K562 (cell line): ENCODE results near the gene ABCC1. TPM values are rescaled to one million over a fixed set of nuclear protein-coding genes. Genes with fewer than 3 reads are reported as not detected.
A peak's percentile ranks its signal among the peaks of the same experiment; 100 is the strongest.

Source experiments
- ATAC-seq: fragments of 200-7000 bp; cut with Tn5 transposase; 3 replicates; pipeline ENCODE4 v1.9.1; 2020; ENCODE audit warnings: moderate library complexity
- BruUV-seq: library from RNA; stranded (reverse); fragments of 400-500 nt; replicated peaks from 2 replicates; lab custom pipeline; 2021; lab: Mats Ljungman, UMichigan
- CTCF ChIA-PET: fragments of 300-600 bp; formaldehyde crosslinking; extraction: SDS; loops from one replicate; lab custom pipeline; 2021; ENCODE audit warnings: low intra/inter-chr PET ratio; lab: Yijun Ruan, JAX
- POLR2A ChIA-PET: fragments of 300-600, 350-650 bp; sonication (Branson Sonifier 250); formaldehyde crosslinking; extraction: SDS; loops from one replicate; lab custom pipeline; 2021; ENCODE audit warnings: antibody characterized with exemption, inconsistent platforms; lab: Yijun Ruan, JAX
- DNase-seq, 4 experiments: peaks; one replicate each; pipeline versions ENCODE4 v3.0.0 to v3.0.0-alpha.2; 2011 to 2018; ENCODE audit warnings: low spot score in 3 of 4, mixed read lengths in 3 of 4; ENCODE audit errors: extremely low read depth in 1 of 4
- FAIRE-seq: peaks from 2 replicates; lab custom pipeline; 2011; peaks lifted over from hg19 to GRCh38; lab: Jason Lieb, UNC
- H2AFZ ChIP-seq: 2 replicates; pipeline ENCODE4 v1.6.0; 2011; ENCODE audit warnings: low read depth, low read length, control low read depth, inconsistent platforms
- H3K27ac ChIP-seq: fragments of 200-600 bp; 3 replicates; pipeline ENCODE4 v1.8.0; 2011; ENCODE audit warnings: low read depth, mild to moderate bottlenecking, control low read depth, inconsistent platforms, low read length, moderate library complexity, mixed read lengths; ENCODE audit errors: extremely low read depth
- H3K27me3 ChIP-seq, 2 experiments: fragments of 300-600 bp in 1 of 2; 2 replicates in 1 of 2; 3 replicates in 1 of 2; pipeline versions ENCODE4 v1.6.0 to v1.8.0; 2011; ENCODE audit warnings: inconsistent platforms in 2 of 2, low read length in 2 of 2, mild to moderate bottlenecking in 1 of 2, mixed read lengths in 1 of 2, moderate library complexity in 1 of 2; ENCODE audit not compliant: control insufficient read depth in 2 of 2, insufficient read depth in 2 of 2
- H3K36me3 ChIP-seq: fragments of 300-600 bp; 3 replicates; pipeline ENCODE4 v1.8.0; 2011; ENCODE audit warnings: mild to moderate bottlenecking, low read length, inconsistent platforms; ENCODE audit not compliant: control insufficient read depth, insufficient read depth
- H3K4me1 ChIP-seq, 2 experiments: fragments of 200-600 bp in 1 of 2; replicated peaks in 1 of 2; 2 replicates in 1 of 2; 3 replicates in 1 of 2; pipeline versions ENCODE4 v1.5.1 to v1.8.0; 2011; ENCODE audit warnings: inconsistent platforms in 2 of 2, low read length in 2 of 2, mild to moderate bottlenecking in 1 of 2, mixed read lengths in 1 of 2, moderate library complexity in 1 of 2; ENCODE audit not compliant: control insufficient read depth in 2 of 2, insufficient read depth in 2 of 2
- H3K4me2 ChIP-seq: 2 replicates; pipeline ENCODE4 v1.6.1; 2011; ENCODE audit warnings: low read length, control low read depth, inconsistent platforms, mixed read lengths; ENCODE audit not compliant: insufficient read depth
- H3K4me3 ChIP-seq: fragments of 200-600 bp; sonication (generic), shearing (Covaris generic); 2 replicates; pipeline ENCODE4 v1.5.1; 2016; ENCODE audit warnings: control low read depth, inconsistent platforms
- H3K79me2 ChIP-seq: fragments of 200-600 bp; 3 replicates; pipeline ENCODE4 v1.8.0; 2011; ENCODE audit warnings: low read length, inconsistent platforms; ENCODE audit not compliant: control insufficient read depth, insufficient read depth
- H3K9ac ChIP-seq, 2 experiments: 2 replicates each; pipeline versions ENCODE4 v1.6.0 to v1.6.1; 2011; ENCODE audit warnings: low read depth in 2 of 2, low read length in 2 of 2, control low read depth in 1 of 2, inconsistent platforms in 1 of 2, mild to moderate bottlenecking in 1 of 2, mixed read lengths in 1 of 2; ENCODE audit not compliant: insufficient read depth in 1 of 2
- H3K9me1 ChIP-seq: one replicate; pipeline ENCODE4 v1.6.0; 2011; ENCODE audit warnings: inconsistent platforms, mild to moderate bottlenecking, low read length, moderate library complexity; ENCODE audit not compliant: control insufficient read depth, insufficient read depth
- H3K9me3 ChIP-seq: replicated peaks from 2 replicates; pipeline ENCODE4 v1.5.1; 2011; ENCODE audit warnings: low read depth, low read length, inconsistent platforms; ENCODE audit not compliant: control insufficient read depth, insufficient read depth
- H4K20me1 ChIP-seq: replicated peaks from 2 replicates; pipeline ENCODE4 v1.6.1; 2011; ENCODE audit warnings: low read length, inconsistent platforms, mixed read lengths; ENCODE audit not compliant: control insufficient read depth, insufficient read depth
- BDP1 ChIP-seq: IDR thresholded peaks from 3 replicates; pipeline ENCODE4 v1.6.1; 2011; ENCODE audit not compliant: insufficient read length, insufficient read depth
- RAD51 ChIP-seq: fragments of 450-650 bp; IDR thresholded peaks from 2 replicates; pipeline ENCODE4 v1.7.1; 2016; ENCODE audit warnings: low read depth, mild to moderate bottlenecking, borderline replicate concordance
- TCF3 ChIP-seq: sonication (generic); formaldehyde crosslinking; IDR thresholded peaks from 2 replicates; pipeline ENCODE4 v1.4.0; 2020; ENCODE audit warnings: mild to moderate bottlenecking, missing genetic modification reagents
- WGBS: fragments of 100-300 bp; shearing (Covaris generic); methylation state at CpG from one replicate; pipeline ENCODE4 v1.1.6; 2016; ENCODE audit warnings: low coverage, mixed read lengths; ENCODE audit not compliant: insufficient coverage; ENCODE audit errors: missing lambda C conversion rate; 5-methylcytosine and 5-hydroxymethylcytosine counted together
- in situ Hi-C: fragments of 300-500 bp; cut with MboI; formaldehyde crosslinking; loops from 4 replicates; pipeline ENCODE4 v1.15.0; 2018; ENCODE audit warnings: inconsistent platforms, mixed read lengths
- intact Hi-C: fragments of 100-400 bp; cut with micrococcal nuclease; formaldehyde crosslinking; loops from 2 replicates; pipeline ENCODE4 v1.14.2; 2022
- polyA plus RNA-seq, 8 experiments: library from polyadenylated mRNA; depleted of rRNA in 4 of 8; stranded (reverse) in 5 of 8; unstranded in 3 of 8; fragments of >200 nt; fragmentation: Nextera tagmentation in 2 of 8; fragmentation: Illumina TruSeq in 1 of 8; extraction: Ambion mirVana in 2 of 8; extraction: Trizol in 1 of 8; gene quantifications; 2 replicates each; pipeline versions ENCODE4 v1.2.1 to v1.2.3, GENCODE V29; 2011 to 2014; ENCODE audit warnings: inconsistent platforms in 1 of 8, missing spikeins in 1 of 8
- total RNA-seq, 7 experiments: library from RNA; depleted of rRNA in 6 of 7; stranded (reverse); fragments of >200 nt in 6 of 7; fragmentation: Illumina TruSeq in 2 of 7; extraction: Trizol in 2 of 7; gene quantifications; 2 replicates each; pipeline versions ENCODE4 v1.2.1 to v1.2.3, GENCODE V29; 2011 to 2021; ENCODE audit warnings: low replicate concordance in 1 of 7
- TF ChIP-seq, protein P1 (sequence below): fragments of 450-650 bp; IDR thresholded peaks from 2 replicates; pipeline ENCODE4 v1.6.1; 2016
- TF ChIP-seq, protein P2 (sequence below): sonication (generic); formaldehyde crosslinking; IDR thresholded peaks from 2 replicates; pipeline ENCODE4 v1.5.0; 2020; ENCODE audit warnings: missing genetic modification reagents
- TF ChIP-seq, protein P3 (sequence below): fragments of 450-650 bp; formaldehyde crosslinking; IDR thresholded peaks from 2 replicates; pipeline ENCODE4 v1.4.0; 2020; ENCODE audit warnings: mild to moderate bottlenecking, mixed read lengths
- TF ChIP-seq, protein P4 (sequence below): sonication (generic); formaldehyde crosslinking; IDR thresholded peaks from 2 replicates; pipeline ENCODE4 v1.9.0; 2022; ENCODE audit warnings: mild to moderate bottlenecking, missing genetic modification reagents

ABCC1 gene
- total and polyA plus RNA-seq, 9 of the 15 experiments (the other 6 are each of a cell fraction or from before 2014, with no cell fraction given), result 3.9 to 41.6 (median 10.0) TPM

DNA sequence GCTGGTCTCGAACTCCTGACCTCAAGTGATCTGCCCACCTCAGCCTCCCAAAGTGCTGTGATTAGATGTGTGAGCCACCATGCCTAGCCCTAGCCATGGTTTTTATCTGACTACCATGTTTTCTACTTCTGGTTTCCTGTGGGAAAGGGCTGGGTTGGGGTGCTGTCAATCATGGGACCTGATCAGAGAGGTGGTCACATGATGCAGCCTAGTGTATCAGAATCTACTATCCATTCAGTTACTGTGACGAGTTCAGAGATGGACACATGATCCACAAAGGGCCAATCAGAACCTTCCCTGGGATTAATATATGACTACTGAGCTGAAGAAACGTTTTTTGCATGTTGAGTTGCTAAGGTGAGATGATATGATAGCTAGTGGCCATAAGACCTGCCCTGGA lies 214.8 kb downstream of the ABCC1 start:
- no peak overlapping the region for H3K27ac ChIP-seq
- no peak for TF ChIP-seq BDP1
- no peak for TF ChIP-seq TCF3 (CRISPR knock-in tag)
- TF ChIP-seq, protein P1, sequence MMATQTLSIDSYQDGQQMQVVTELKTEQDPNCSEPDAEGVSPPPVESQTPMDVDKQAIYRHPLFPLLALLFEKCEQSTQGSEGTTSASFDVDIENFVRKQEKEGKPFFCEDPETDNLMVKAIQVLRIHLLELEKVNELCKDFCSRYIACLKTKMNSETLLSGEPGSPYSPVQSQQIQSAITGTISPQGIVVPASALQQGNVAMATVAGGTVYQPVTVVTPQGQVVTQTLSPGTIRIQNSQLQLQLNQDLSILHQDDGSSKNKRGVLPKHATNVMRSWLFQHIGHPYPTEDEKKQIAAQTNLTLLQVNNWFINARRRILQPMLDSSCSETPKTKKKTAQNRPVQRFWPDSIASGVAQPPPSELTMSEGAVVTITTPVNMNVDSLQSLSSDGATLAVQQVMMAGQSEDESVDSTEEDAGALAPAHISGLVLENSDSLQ, result peak; percentile 80
- TF ChIP-seq, protein P2, sequence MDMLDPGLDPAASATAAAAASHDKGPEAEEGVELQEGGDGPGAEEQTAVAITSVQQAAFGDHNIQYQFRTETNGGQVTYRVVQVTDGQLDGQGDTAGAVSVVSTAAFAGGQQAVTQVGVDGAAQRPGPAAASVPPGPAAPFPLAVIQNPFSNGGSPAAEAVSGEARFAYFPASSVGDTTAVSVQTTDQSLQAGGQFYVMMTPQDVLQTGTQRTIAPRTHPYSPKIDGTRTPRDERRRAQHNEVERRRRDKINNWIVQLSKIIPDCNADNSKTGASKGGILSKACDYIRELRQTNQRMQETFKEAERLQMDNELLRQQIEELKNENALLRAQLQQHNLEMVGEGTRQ (CRISPR knock-in tag), result peak; percentile 62
- TF ChIP-seq, protein P3, sequence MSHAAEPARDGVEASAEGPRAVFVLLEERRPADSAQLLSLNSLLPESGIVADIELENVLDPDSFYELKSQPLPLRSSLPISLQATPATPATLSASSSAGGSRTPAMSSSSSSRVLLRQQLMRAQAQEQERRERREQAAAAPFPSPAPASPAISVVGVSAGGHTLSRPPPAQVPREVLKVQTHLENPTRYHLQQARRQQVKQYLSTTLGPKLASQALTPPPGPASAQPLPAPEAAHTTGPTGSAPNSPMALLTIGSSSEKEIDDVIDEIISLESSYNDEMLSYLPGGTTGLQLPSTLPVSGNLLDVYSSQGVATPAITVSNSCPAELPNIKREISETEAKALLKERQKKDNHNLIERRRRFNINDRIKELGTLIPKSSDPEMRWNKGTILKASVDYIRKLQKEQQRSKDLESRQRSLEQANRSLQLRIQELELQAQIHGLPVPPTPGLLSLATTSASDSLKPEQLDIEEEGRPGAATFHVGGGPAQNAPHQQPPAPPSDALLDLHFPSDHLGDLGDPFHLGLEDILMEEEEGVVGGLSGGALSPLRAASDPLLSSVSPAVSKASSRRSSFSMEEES (CRISPR knock-in tag), result peak; percentile 63
- TF ChIP-seq RAD51, result peak; percentile 46; the same call in 1 of the 2 replicates
- TF ChIP-seq, protein P4, sequence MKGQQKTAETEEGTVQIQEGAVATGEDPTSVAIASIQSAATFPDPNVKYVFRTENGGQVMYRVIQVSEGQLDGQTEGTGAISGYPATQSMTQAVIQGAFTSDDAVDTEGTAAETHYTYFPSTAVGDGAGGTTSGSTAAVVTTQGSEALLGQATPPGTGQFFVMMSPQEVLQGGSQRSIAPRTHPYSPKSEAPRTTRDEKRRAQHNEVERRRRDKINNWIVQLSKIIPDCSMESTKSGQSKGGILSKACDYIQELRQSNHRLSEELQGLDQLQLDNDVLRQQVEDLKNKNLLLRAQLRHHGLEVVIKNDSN, result peak; percentile 81
- no peak overlapping the region for H3K4me3 ChIP-seq
- no peak overlapping the region for H3K9ac ChIP-seq
- no peak overlapping the region for H3K4me2 ChIP-seq
- ATAC-seq (no peak), DNase-seq (no peak), FAIRE-seq (no peak)
- WGBS, result 7% methylated on average over 3 of the region's 3 CpGs
- peaks cover 0 to 11% of the 10 kb centered on the region in 2 experiments; a peak in 2 of 5 replicates for H3K27me3 ChIP-seq
- intact Hi-C loops, result no loop called here
- BruUV-seq, result no TSS peak
- no peaks in the 10 kb centered on the region for H4K20me1 ChIP-seq
- H3K36me3 ChIP-seq, result no peaks in the 10 kb centered on the region
- ChIA-PET POLR2A (interaction anchor here (0.7 kb wide), 1 partner anchor 431 kb away, joined by 3 read pairs; no protein-coding TSS in a partner anchor), CTCF (no interaction called here)
- no peaks in the 10 kb centered on the region for H3K9me1 ChIP-seq
- in situ Hi-C loops, result no loop called here
- H3K4me1 ChIP-seq, result no peaks in the 10 kb centered on the region; a peak in 1 of 5 replicates
- no peaks in the 10 kb centered on the region for H3K79me2 ChIP-seq
- H2AFZ ChIP-seq, result no peak overlapping the region
- no peaks in the 10 kb centered on the region for H3K9me3 ChIP-seq
